NCI-H1694 treated with DMSO at 0.1 percent for 48 hours (cell line): ENCODE results near the gene CHD5.

Experiments
- DNase-seq: peaks from one replicate; lab custom pipeline; 2025; lab: John Stamatoyannopoulos, UW

Gene CHD5

DNA sequence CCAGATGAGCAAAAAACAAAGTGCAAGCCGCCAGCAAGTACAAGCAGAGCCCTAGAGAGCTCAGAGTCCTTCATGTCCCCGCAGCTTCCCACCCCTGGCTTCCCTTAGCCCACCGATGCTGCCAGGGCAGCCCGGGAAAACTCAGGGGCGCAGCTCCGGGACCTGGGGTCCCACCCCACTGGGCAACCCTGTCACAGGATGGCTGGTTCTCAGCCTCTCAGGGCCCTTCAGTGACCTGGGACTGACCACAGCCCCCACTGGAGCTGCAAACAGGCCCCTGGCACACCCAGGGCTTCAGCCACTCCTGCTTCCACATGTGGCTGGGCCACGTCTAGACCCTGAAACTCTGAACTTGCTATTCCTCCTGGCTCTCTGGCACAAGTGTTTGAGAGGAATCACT, 49.5 kb downstream of the CHD5 start:
- no peak for DNase-seq

DNA sequence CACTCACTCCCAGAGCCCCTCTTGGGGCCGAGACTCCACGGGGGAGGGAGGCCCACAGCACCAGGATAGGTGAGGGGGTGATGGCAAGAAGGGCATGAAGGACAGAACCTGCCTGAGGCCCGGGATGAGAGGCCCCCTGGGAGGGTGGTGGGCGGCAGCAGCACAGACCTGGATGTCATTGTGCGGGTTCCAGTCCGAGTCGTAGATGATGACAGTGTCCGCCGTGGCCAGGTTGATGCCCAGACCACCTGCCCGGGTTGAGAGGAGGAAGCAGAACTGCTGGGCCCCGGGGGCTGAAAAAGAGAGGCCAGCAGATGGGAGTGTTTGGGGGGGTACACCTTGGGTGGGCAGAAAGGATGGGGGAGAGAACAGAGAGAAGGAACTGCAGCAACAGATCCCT, 50.1 kb downstream of the CHD5 start:
- no peak for DNase-seq

DNA sequence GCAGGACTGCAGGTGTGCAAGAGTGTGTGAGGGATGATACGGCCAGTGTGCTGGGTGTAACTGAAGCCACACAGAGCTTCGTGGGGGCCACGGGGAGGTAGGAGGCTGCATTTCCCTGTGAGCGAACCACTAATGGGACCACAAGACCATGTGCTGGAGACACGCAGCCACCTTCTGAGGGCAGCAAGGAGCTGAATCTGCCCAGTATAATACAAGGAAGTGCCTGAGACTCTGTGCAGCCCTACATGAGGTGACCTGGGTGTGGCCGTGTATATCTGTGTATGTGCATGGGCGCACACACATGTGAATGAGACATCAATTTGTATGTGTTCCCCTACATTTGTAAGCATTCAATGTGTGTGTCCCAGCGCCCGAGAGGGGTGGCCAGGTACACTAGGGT, 50.8 kb downstream of the CHD5 start:
- no peak for DNase-seq

DNA sequence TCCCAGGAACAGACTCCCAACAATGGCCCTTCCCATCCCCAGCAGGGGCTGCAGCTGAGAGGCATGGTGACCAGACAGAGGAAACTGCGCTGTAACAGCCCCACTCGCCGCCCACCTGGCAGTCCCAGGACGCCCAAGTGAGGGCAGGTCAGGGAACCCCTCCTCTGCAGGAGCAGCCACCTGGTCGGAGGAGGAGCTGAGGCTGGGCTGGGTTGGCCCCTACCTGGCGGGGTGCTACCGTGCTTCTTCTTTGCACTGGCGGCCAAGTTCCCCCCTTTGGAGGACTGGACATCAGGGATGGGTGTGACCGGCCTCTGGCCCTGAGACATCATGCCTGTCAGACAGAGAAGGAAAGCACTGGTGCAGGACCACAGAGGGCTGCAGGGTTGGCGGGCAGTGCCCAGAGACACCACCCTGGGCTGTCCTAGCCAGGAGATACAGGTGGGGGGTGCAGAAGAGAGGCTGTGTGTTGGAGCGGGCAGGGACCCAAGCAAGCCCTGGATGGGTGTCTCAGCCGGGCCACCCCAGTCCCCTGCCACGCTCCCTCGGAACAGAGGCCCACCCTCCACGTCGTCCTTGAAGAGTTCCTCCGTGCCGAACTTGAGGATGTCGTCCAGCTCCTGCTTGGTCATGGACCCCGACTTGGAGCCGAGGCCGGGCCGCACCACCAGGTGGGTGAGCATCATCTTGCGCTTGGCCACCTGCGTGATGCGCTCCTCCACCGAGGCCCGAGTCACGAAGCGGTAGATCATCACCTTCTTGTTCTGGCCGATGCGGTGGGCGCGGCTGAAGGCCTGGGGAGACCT, 51.6 kb downstream of the CHD5 start:
- no peak for DNase-seq

DNA sequence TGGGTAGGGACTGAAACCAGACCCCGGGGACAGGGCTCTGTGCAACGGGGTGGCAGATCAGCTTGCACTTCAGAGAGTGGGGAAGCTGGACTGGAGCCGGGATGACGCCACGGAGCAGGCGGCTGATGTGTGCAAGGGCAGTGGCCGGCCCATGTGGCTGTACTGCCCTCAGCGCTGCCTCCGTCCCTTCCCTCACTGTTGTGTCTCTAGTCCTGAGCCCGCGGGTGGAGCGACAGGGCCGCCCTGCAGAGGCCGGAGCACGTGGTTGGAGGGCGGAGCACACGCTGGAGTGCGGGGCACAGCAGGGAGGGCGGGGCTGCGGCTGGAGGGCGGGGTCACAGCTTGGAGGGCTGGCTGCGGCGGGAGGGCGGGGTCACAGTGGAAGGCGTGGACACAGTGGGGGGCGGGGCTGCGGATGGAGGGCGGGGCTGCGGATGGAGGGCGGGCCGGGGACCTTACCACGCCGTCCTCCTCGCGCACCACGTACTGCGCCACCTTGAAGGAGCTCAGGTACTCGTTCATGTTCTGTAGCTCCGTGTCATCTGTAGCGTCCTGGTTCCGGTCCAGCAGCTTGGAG, 52.4 kb downstream of the CHD5 start:
- no peak for DNase-seq

DNA sequence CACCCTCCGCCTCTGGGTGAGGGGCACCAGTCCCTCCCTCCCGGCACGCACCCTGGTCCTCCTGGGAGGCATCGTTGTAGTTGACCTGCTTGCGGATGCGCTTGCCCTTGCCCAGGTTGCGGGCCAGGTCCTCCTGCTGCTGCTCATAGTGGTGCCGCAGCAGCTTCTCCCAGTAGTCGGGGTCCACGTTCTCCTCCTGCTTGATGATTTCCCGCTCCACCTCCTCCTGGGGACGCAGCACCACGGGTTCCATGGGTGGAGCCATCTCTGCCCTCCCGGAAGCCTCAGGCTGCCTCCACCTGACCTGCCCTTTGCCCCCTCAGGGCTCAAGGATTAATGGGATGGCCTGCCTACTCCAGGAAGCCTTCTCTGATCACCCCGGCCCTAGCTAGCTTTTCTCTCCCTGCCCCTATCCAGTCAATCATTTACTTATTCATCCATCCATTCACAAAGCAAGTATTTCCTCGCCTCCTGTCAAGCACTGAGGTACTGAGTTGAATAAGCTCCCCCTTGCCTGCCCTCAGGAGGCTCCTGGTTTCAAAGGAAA, 53.5 kb downstream of the CHD5 start:
- DNase-seq, result no peak

DNA sequence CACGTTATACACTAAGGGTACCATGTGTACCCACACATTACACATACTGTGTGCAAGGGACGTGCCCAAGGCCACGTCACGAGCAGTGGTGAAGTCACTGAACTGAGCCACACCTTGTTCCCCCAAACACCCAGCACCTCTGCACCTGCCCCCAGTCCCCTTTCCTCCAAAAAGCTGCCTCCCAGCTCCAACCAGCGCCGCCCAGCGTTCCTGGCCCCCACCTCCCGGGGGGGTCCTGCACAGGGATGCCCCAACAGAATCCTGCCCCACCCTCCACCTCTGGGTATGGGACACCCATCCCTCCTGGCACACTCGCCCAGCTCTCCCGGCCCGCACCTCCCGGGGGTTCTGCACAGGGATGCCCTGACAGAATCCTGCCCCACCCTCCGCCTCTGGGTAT, 54.1 kb downstream of the CHD5 start:
- no peak for DNase-seq

DNA sequence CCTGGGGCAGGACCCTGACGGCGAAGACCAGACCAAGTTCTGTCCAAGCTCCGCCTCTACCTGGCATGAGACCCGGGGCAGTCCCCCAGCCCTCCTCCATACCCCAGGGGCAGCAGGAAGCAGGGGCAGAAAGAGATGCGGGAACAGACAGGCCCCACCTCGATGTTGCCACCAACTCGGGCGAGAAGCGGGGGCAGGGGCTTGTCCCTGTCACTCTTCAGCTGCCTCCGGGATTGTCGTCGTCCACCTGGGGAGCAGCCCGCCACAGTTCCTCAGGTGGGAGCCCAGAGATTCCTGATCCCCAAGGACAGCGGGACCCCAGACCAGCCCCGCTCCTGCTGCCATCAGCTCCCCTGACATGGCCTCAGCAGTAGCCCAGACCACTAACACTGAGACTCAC, 54.8 kb downstream of the CHD5 start:
- DNase-seq, result no peak

DNA sequence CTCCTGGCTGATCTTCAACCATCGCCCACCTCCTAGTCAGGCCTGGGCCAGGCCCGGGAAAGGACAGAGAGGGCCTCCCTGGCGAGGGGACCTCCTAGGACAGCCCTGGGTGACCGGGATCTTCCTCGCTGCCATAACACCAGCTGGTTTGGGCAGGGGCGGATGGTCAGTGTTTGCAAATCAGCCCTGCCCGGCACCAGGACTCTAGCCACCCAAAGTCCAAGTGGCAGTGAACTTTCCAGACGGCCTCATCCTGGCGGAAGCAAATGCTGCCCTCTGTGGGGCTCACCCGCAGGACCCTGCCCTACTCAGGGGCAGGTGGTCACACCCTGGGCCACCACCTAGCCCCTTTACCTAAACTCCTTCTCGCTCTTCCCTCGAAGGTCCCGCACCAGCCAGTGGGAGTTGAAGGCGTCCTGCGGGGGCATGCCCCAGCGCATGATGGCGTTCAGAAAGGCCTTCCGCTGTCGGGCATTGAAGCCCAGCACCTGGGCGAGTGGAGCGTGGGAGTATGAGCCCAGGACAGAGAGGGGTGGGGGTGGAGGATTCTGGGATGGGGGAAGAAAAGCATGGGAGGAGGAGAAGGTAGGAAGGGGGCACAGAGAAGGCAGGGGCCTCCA, 55.3 kb downstream of the CHD5 start:
- no peak for DNase-seq

DNA sequence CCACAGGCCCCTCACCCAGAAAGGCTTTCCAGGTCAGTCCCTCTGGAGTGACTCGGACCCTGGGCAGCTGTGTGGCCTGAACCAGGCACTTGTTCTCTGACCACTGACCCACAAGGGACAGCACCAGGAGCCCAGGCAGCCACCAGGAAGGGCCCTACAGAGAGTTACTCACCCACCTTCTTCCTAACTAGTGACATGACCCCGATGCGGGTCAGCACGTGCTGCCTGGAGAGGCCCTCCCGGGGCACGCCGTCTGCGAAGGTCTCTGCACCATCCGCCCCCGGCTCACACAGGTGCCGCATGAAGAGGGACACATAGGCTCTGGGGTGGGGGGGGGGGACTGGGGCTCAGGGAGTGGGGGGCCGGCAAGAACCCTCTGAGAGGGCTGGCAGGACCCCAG, 55.8 kb downstream of the CHD5 start:
- no peak for DNase-seq

DNA sequence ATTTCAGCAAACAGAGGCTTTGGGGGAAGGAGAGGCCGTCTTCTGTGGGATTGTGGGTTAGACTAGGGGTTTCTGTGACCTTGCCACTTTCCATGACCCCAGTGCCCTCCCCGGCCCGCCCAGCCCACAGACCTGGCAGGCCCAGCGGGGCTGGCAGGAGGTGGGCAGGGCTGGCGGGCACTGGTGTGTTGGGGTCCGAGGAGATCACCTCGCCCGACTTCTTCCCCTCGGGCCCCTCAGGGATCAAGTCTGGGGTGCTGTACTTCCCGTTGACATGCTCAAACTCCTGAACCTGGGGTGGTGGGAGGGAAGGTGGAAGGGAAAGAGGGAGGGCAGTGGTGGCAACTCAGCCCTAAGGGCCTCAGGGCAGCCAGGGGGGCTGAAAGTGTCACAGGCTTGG, 56.3 kb downstream of the CHD5 start:
- no peak for DNase-seq

DNA sequence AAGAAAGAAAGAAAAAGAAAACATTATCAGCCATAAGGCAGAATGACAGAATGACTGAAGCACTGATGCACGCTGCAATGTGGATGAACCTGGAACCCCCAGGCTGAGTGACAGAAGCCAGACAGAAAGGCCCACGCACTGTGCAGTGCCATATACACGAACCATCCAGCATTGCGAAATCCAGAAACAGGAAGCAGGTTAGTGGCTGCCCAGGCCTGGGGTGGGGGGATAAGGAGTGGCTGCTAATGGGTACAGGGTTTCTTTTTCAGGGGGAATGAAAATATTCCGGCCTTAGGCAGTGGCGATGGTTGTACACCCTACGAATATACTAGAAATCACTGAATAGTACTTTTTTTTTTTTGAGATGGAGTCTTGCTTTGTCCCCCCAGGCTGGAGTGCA, 57.0 kb downstream of the CHD5 start:
- DNase-seq, result no peak

DNA sequence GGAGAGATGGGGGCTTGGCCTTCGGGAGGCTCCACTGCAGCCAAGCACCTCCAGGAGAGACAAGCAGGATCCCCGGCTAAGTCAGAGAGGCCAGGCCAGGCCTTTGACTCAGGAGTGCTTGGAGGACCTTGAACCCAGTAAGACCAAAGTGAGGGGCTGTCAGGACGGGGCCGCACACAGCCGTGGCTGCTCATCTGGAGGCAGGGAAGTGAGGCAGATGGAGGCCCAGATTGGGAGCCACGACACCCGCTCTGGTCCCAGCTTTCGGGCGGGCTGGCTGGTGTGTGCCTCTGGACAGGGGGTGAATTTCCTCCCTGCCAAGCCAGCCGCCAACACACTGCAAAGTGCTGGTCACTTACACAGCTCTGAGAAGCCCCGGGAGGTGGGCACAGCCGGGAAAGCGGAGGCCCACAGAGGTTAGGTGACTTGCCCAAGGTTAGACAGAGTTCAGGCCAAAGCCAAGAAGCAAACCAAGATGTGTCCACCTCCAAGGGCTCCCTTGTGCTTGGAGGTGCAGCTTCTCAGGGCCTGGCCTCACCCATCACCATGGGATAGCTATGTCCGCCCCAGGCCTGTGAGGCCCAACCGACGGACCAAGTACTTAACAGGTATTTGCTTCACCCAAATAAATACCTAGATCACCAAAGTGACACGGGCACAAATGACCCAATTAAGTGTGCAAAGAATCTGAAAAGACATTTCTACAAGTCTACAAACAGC, 58.3 kb downstream of the CHD5 start:
- no peak for DNase-seq

DNA sequence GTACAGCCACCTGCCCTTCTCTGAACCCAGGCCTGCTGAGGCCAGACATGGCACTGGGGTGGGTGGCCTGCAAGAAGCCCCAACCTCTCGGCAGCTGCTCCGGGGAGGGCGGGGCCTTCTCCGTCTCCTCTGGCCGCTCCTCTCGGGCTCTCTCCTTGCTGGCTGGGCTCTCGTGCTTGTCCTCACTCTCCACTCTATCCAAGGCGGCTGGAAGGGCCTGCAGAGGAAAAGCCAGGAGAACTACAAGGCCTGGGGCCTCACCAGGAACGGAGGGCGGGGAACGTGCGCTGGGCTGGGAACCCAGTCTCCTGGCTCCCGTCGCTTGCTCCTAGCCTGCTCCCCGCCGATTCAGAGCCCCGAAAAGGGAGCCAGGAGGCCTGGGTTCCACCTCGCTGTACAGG, 59.1 kb downstream of the CHD5 start:
- DNase-seq, result no peak

DNA sequence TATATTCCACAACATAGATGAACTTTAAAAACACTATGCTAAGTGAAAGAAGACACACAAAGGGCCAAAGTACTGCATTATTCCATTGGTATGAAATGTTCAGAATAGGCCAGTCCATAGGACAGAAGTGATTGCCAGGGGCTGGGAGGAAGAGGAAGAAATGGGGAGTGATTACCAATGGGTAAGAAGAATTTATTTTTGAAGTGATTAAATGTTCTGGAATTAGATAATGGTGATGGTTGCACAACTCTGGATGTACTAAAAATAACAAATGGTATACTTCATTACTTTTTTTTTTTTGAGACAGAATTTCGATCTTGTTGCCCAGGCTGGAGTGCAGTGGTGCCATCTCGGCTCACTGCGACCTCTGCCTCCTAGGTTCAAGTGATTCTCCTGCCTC, 61.7 kb downstream of the CHD5 start:
- DNase-seq, result no peak

DNA sequence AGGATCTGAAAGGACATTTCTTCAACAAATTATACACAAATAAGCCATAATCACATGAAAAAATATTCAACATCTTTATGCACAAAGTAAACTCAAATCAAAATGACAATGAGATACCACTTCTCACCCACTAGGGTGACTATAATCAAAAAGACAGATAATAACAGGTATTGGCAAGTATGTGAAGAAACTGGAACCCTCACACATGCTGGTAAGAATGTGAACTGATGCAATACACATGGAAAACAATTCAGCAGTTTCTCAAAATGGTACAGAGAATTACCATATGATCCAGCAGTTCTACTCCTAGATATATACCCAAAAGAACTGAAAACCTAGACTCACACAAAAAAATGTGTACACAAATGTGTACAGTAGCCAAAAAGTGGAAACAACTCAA, 62.5 kb downstream of the CHD5 start:
- DNase-seq, result no peak

DNA sequence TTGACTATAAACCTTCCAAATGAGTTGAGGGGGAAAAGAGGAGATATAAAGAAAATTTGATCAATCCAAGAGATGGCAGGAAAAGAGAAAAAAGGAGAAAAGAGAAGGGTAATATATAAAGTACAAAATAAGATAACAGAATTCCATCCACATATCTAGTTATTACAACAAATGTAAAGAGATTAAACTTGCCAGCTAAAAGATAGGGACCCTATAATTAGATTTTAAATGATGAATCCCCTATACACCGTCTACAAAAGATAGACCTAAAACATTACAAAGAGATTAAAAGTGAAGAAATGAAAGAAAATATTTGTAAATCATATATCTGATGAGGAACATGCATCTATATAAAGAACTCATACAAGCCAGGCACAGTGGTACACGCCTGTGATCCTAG, 63.1 kb downstream of the CHD5 start:
- DNase-seq, result no peak

DNA sequence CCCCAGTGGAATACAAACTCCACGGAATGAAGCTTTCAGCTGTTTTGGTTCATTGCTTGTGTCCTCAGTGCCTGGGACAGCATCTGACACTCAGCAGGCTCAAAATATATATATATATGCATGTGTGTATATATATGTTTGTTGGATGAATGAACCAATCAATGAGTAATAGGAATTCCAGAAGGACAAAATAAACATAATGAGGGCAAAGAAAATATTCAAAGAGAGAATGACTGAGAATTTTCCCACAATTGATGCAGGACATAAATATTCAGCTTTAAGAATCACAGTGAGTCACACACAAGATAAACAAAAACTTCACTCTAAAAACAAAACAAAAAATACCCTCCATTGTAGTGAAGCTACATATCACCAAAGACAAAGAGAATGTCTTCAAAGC, 64.0 kb downstream of the CHD5 start:
- DNase-seq, result no peak

DNA sequence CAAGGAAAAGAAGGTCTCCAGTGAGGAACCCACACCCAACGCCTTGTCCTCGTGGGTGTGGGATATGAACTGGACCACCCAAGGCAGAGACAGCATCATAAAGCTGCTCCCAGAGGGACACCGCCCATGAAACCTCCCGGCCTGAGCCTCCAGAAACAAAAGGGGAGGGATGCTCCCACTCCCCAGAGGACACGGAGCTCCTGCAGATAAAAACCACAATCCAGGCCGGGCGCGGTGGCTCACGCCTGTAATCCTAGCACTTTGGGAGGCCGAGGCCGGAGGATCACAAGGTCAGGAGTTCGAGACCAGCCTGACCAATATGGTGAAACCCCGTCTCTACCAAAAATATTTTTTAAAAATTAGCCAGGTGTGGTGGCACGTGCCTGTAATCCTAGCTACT, 66.4 kb downstream of the CHD5 start:
- no peak for DNase-seq

DNA sequence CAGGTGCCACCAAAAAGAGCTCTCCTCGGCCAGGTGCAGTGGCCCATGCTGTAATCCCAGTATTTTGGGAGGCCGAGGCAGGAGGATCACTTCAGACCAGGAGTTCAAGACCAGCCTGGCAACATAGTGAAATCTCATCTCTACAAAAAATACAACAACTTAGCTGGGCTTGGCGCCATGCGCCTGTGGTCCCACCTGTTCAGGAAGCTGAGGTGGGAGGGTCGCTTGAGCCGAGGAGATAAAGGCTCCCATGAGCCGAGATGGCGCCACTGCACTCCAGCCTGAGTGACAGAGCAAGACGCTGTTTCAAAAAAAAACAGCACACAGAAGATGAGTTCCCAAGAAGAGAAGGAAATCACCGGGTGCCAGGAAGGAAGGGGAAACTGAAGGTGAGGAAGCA, 67.0 kb downstream of the CHD5 start:
- DNase-seq, result no peak

DNA sequence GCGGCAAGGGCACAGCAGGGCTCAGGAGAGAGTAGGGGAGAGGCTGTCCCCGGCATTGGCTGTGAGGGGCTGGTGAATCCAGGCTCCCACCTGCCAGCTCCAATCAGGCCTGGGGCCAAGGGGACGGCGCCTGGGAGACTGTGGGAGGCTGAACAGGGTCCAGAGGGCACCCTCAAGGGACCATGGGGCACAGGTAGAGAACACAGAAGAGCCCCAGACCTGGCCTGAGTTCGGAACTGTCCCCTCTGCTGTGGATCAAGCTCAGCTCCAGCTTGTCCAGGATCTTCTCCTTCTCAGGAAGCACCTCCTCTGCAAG, 67.5 kb downstream of the CHD5 start:
- no peak for DNase-seq

DNA sequence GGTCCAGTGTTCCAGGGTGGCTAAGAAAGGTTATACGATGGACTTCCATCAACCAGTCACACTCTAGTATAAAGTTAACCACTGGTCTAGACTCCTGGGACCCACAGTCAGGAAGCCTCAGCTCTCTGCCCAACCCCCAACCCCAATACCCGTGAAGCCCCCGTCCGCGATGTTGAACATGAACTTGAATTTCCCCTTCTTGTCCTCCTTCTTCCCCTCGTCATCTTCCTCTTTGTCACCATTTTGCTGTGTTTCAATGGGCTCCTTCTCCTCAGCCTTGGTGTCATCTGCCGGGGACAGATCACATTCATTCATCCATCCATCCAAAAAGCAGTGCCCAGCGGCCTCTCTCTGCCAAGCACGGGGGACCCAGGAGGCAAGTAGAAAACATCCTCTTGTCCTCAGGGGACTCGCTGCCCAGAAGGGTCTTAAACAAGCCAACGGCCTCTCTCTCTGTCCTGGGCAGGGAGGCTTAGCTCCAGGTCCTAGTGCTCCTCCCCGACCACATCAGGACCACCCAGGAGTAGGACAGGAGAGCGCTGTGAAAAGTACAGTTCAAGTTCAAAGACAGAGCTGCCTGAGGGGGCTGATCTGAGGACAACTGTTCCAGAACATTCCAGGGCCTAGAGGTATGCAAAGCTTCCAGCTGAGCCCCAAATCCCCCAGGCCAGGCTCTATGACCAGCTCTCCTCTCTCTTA, 68.0 kb downstream of the CHD5 start:
- no peak for DNase-seq
